22Rv1 (cell line): Measurements from ENCODE around the gene AUTS2.

Source experiments
- H3K27ac ChIP-seq: fragments of 450-650 bp; 2 replicates; pipeline ENCODE4 v1.5.1; 2017
- CTCF ChIP-seq: fragments of 450-650 bp; IDR thresholded peaks from 2 replicates; pipeline ENCODE4 v1.5.1; 2017; ENCODE audit warnings: mild to moderate bottlenecking
- ZFX ChIP-seq: fragments of 450-650 bp; IDR thresholded peaks from 2 replicates; pipeline ENCODE4 v1.6.1; 2017; ENCODE audit warnings: antibody characterized with exemption, borderline replicate concordance

AUTS2 gene

DNA sequence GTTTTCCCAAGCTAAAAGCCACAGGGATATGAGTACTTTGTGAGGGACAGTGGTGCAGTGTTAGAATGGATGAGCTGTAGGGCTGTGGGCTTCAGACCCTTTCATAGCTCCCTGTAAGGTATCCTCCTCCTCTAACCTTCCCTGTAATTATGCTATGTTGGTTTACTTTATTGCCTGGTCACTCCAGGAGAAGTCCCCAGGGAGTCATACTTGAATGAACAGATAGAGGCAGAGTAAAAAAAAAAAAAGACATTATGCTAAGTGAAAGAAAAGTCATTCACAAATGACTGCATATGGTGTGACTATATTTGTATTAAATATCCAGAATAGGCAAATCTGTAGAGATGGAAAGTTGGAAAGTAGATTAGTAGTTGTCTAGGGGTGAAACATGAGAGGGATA lies 434.4 kb downstream of the AUTS2 start:
- H3K27ac ChIP-seq, result no peak overlapping the region
- TF ChIP-seq ZFX (no peak), CTCF (no peak)

DNA sequence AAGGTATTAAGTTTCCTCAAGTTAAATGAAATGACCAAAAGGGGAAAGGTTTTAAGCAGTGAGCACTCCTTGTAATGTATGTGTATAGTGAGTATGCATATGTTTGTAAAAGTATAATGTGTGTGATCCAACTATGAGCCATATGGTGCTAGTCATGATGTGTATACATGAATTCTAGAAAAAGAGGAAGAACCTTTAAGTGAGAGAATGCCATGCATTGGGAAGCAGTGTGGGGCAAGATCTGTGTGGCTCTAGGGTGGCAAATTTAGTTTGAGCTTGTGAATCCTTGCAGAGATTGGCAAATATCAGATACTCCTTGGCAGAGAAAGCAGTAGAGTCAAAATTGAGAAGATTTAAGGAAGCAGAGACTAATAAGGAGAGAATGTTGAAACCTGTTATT lies 435.0 kb downstream of the AUTS2 start:
- TF ChIP-seq CTCF (no peak), ZFX (no peak)
- no peak overlapping the region for H3K27ac ChIP-seq

GRCh38 chr7:70034999-70035398 lies 436.7 kb downstream of the AUTS2 start:
- H3K27ac ChIP-seq, result no peak overlapping the region
- no peak for TF ChIP-seq CTCF
- TF ChIP-seq ZFX, result no peak

- H3K27ac ChIP-seq, result no peak overlapping the region
- TF ChIP-seq ZFX (no peak), CTCF (no peak)
Observed at GRCh38 chr7:70035519-70035918, 437.2 kb downstream of the AUTS2 start.

DNA sequence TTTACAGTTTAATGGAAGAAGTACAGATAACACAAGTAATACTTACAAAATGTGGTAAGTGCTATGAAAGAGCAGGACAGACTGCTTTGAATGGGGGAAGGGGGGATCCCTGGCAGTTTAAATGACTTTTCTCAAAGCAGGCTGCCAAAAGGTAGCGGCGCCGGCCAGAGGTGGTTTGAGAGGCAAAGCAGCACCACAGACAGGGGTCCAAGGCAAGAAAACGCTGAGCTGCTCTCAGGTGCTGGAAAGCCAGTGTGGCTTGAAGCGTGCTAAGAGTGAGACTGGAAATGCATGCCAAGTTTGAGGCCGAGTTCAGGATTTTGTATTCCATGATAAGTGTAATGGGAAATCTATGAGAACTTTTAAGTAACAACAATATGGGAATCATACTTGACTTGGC lies 437.7 kb downstream of the AUTS2 start:
- no peak overlapping the region for H3K27ac ChIP-seq
- TF ChIP-seq CTCF, result no peak
- TF ChIP-seq ZFX, result no peak

DNA sequence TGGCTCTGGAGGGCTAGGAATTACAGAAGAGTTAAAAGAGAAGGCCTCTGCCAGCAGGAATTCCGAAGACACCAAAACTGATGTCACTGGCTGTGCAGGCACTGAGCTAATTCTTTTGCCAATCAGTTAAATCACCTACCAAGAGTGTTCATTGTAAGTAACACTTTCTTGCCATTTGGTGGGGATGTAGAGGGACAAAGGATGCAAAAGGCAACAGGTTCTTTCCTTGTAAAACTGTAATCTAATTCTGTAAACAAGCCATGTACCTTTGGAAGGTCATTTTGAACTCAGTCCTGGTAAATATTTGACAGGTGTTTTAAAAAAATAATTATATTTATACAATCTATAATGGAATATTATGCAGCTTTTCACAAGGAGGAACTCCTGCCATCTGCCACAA lies 438.4 kb downstream of the AUTS2 start:
- TF ChIP-seq ZFX, result no peak
- no peak for TF ChIP-seq CTCF
- H3K27ac ChIP-seq, result no peak overlapping the region

DNA sequence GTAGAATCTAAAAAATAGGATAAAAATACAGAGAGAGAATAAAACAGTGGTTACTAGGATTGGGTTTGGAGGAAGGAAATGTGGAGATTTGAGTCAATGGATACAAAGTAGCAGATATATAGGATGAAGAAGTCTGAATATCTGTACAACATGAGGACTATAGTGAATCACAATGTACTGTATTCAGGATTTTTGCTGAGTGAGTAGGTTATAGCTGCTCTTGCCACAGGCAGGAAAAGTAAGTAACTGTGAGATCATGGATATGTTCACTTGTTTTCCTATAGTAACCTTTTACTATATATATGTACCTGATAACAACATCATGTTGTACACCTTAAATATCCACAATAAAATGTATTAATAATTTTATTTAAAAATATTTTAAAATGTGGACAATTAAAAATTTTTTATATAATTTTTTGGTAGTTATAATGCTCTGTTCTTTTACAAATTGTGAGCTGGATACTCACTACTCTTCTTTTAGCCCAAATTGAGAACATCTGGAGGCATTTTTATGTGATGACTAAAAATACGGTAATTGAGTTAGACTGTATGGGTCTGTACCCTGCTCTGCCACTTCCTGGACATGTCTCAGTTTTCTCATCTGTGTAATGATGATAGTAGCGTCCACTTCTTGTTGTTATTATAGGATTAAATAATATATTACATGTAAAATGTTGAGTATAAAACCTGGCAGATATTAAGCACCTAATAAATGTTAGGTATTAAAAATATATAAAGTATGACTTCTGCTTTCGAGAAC lies 439.1 kb downstream of the AUTS2 start:
- TF ChIP-seq ZFX (no peak), CTCF (no peak)
- no peak overlapping the region for H3K27ac ChIP-seq
